NCI-H2227 (cell line): ENCODE results near the gene NEURL3.
A peak's percentile ranks its signal among the peaks of the same experiment; 100 is the strongest.
"Not testable (repeated sequence)": the region's sequence is repeated elsewhere in the genome, so short reads cannot be mapped to it uniquely, and the experiment has no call there.

Experiments
- DNase-seq: peaks from one replicate; lab custom pipeline; 2025; ENCODE audit not compliant: unreplicated experiment; lab: John Stamatoyannopoulos, UW

Gene NEURL3

DNA sequence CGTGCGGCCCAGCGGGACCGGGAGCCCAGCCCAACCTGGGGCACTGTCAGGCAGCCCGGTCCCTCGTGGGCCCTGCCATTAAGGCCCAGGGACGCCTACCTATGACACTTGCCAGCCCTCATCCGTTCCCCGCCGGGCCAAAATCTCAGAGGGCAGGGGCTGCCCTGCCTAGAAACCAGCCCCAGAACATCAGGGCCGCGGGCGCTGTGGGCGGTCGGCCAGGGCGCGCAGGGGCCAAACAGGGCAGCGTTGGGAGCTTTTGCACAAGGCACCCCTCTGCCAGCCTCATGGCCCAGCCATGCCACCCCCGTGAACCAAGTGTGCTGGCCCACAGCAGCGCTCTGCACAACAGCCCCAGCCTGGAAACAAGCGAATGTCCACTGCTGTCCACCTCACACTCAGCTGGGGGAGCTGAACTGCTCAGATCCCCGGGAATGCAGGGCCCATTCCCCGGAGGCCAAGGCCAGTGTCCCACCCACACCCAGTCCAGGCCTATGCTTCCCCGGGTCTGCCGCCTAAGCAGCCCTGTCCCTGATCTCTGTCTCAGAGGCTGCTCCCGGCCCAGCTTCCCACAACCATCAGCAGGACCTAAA is 3.5 kb upstream of the NEURL3 start:
- DNase-seq, result no peak

DNA sequence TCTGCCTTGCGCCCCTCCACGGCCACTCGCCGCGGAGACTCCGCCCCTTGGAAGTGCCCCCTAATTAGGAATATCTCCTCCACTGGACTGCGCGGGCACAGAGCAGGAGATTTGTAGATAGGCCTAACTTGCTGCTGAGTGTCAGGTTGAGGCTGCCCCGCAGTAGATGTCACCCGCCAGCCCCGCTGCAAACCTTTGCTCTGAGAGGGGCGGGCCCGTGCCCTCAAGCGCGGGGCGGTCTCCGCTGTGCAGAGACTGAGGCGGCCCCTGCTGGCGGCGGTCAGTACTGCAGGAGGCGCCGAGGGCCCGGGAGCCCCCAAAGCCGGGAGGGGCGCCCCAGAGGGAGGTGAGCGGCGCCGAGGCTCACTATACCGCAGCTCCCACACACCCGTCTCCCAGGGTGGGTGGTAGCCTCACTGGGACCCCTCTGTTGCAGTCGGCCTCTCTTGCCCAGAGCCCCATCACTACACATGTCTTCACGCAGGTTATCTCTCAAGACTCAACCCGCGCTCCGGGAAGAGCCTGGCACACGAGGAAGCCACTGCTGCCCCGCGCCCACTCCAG is 2.9 kb upstream of the NEURL3 start:
- peak; percentile 69 for DNase-seq

DNA sequence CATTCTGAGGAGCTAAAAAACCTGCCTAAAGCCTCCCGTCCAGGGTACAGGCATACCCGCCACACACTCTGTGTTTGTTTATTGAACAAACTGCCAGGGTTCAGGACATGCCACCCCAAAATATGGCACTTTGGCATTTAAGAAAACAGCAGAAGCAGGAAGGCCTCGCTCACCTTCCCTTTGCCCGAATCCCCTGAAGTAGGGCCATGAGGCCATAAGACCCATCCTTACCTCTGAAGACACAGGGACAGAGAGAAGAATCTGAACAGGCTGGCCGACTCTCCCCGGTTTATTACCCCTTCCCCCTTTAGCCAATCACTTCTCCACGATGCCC is 1.7 kb upstream of the NEURL3 start:
- DNase-seq, result no peak

DNA sequence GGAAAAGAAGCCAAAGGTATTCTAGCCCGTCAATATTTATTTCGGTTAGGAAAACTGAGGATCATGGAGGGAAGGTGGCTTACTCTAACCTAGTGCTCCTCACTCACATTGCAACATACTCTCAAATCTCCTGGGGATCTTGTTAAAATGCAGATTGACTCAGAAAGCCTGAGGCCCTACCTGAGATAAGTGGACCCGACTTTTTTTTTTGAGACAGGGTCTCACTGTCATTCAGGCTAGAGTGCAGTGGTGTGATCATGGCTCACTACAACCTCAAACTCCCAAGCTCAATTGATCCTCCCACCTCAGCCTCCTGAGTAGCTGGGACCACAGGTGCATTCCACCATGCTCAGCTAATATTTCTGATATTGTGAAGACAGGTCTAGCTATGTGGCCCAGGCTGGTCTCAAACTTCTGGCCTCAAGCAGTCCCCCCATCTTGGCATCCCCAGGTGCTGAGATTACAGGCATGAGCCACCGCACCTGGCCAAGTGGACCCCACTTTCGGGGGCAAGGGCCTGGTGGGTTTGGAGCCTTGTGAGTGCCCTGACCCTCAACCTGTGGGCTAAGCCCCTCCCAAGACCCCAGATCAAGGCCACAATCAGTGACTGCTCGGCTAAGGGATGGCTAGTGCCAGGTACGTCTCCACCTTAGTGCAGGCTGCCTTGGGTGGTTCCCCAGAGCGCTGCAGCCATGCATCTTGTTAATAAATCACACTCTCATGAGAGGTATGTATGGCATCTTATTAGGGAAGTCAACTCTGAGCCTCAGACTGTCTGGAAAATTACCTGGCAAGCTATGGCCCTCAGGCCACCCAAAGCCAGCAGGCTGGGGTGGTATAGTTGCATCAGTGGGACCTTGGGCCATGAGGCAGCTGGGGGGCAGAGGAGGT is 1.1 kb upstream of the NEURL3 start:
- no peak for DNase-seq

DNA sequence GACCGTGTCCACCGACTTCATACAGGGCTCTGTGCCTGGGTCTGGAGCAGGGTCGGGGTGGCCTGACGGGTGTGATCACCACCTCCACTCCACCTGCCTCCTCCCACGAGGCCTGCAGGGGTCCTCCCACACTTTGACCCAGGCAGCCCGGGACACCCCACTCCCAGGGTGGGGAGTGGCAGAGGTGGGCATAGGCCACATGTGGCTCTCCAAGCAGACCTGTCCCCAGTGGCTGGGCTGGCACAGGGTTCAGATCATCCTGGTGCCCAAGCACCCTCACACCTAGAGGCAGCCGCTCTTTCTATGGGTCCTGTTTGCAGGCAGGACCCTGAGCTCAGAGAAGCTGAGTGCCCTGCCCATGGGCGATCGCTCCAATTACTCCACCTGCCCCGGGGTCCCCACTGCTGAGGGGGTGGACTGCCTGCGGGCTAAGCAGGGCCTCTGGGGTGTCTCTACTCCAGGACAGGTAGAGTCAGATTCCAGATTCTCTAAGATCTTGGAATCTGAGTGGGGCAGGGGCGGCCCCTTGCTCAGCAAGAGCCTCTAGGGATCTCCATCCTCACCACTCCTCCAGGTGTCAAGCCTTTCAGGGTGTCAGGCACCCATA is 1.4 kb downstream of the NEURL3 start:
- no peak for DNase-seq

DNA sequence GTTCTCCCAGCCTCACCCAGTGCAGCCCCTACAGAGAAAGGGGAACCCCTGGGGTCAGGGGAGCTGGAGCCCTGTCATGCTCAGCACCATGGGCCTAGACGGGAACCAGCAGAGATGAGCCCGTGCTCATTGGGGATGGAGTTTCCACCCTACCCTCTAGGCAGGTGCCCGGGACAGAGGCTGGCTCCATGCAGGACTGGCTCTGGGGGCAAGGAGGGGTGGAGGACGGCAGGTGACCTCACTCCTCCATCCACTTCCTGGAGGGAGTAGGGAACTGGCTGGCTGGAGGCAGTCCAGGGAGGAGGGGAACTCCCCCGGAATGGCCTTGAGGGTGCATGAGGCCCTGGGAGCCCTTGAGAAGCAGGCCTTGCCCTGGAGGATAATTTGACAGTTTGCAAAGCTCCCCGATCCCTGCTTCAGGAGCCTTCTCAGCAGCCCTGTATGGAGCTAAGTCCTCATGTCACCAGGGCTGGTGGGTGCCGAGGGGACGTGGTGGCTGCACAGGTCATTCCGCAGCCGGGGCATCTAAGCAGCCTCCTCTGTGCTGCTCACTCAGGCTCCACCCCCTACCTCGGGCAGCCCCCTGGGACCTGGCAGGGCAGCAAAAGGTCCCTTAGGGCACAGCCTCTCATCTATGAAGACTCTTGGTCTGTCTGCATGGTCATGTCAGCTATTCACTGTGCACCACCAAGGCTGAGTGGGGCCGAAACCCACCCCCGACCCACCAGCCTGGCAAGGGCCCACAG is 2.1 kb downstream of the NEURL3 start:
- no peak for DNase-seq

DNA sequence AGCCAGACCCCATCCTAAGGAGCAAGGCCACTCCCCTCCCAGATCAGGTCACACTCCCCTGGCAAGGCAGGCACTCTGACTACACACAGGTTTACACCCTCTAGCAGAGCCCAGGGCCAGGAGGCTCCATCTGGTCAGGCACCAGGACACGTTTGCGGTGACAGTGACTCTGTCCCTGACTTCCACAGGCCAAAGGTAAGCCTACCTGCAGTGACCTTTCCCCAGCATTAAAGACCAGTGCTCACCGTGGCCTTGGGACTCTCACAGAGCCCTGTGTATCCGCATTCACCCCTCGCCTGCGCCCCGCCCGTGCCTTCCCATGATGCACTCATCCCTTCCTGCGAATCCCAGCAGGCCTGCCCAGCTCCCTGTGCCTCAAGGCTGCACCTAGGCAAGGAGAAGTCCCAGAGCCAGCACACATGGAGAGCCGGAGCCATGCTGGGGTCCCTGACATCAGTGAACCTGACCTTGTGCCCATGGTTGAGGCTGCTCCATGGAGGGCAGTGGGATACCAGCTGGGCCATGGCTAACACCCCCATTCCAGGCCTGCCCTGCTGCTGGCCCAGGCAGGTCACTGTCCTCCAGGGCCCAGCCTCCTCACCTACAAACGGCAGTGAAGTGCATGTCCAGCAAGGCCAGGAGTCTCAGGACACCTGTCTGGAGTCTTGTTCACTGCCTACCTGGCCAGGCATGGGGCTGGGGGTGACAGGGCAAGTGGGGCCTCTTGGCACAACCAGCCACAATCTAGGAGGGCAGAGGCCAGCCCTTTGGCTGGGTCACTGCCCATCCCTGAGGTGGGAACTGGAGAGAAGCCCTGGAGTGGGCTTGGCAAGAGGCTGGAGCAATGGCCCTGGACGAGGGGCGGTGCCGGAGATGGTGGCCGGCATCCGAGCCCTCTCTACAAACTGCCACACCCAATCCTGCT is 3.0 kb downstream of the NEURL3 start:
- no peak for DNase-seq

DNA sequence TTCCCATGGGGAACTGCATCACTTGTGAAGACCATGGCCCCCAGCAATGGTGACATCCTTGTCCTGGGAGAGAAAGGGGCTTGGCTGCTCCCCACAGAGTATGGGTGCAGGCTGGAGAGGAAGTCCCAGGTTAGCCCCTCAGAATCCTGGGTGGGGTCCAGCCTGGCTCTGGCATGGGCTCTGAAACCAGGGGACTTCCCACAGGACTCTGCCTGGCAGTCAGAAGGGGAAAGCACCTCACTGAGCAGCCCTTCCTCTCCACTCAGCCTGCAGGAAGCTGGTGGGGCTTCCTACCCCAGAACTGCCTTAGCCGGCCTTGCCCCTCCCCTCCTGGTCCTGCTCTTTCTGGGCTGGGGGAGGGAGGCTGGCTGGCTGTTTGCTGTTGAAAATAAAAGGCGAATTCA is 3.7 kb downstream of the NEURL3 start:
- DNase-seq, result no peak

DNA sequence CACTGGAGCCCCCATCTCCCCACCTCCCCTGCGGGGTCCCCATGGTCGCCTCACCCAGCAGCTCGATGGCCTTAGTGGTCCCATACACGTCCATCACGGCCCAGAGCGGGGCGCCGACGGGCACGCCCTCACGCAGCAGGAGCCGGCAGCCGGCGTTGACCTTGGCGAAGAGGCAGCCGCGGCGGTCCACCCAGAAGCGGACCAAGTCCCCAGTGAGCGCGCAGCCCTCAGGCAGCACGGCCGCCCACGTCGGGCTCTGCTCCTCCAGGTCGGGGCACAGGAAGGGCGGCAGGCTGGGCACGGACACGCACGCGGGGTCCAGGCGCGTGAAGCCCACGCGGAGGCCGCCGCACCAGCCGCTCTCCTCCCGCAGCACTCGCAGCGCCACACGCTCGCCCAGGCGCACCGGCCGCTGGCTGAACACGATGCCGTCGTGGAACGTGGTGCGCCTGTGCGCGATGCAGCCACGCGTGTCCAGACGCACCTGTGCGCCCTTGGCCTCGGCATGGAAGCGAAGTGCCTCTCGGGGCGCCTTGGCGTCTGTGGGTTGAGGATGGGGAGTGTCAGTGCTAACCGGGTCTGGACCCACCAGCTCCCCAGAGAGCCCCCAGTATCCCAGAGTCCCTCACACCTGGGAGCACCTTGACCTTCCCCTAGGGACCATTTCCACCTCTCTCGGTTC is 4.6 kb downstream of the NEURL3 start:
- DNase-seq, result no peak

DNA sequence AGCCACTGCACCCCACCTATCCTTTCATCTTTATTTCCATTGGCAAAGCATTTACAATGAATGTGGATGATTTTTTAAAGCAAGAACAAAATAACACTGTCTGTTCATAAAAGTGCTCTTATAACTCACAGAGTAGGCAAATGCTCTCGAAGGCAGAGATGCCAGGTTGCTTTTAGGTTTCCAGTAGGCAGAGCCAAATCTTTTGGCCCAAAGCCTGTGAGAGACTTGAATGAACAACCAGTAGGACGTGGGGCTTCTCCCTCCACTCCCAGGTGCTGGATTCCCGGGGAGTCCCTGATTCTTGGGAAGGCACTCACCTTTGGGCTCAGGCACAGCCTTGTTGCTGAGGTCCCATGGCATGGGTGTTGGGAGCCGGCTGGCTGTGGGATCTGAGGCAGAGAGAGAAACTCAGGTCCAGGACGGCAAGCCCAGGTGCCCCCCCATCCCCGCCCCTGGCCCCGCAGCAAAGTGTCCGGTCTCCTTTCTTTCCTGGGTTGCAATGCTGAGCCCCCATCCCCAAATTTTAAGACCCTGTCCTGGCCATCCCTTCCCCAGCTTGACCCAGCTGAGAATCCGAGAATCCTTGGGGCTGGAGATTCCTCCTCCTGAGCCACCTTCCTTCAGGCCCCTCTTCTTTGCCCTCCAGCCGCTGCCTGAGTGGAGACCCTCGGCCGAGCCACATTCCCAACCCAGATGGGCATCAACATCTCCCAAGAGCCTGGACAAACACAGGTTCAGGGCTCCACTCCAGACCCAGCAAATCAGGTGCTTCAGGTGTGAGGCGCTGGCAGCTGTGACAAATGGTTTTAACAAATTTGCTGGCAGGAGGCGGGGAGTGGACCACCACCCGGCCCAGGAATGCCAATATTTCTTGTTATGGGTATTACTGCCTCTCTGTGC is 5.8 kb downstream of the NEURL3 start:
- no peak for DNase-seq

DNA sequence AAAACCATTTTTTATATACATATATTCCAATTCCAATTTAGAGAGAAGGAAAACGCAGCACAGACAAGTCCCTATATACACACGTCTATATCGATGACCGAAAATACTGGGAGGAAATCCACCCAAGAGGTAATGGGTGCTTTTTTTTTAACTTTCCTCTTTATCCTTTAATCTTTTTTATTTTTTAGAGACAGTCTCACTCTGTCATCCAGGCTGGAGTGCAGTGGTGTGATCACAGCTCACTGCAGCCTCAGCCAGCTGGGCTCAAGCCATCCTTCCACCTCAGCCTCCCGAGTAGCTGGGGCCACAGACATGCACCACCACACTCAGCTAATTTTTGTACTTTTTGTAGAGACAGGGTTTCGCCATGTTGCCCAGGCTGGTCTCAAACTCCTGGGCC is 6.5 kb downstream of the NEURL3 start:
- not testable (repeated sequence) for DNase-seq

DNA sequence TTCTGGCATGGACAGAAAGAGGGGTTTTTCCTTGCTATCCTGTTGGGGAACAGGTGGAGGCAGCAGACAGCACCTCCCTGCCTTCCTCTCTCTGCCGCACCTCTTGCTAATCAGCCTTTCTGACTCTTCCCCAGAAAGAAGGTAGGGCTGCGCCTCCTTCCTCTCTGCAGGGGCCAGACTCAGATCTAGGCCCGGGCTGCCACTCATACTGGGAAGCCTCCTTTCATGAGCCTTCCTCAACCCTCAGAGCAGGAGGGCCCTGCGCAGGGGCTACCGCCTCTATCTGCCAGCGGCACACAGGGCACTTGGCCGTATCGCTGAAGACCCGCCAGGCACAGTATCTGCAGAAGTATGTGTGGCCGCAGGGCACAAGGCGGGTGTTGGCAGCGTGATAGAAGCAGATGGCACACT is 7.1 kb downstream of the NEURL3 start:
- DNase-seq, result no peak

DNA sequence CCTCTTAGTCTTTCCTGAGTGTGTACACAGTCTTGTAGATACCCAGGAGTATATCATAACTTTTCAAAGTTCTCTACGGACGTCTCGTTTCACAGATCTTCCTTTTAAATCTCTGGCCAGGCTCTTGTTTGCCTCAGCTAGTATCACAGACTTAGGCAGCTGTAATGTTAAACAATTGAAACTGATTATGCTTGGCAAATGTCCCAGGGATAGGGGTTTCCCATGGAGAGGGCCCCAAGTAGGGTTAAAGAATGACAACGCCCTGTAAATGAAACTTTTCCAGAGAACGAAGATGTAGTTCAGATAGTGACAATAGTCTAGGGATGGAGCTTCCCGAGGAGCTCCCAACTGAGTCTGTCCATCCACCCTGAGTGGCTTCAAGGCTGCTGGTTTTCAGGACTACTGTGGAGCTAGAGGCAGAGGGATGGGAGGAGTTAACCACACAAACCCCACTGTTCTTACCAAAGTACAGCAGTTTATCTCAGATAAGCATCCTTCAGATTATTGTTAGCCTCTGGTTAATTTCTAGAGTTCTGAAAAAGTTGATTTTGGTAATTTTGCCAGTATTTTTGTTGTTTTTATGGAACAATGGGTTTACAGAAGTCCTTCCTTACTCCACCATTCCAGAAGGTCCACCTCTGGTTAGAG is 9.1 kb downstream of the NEURL3 start:
- no peak for DNase-seq

DNA sequence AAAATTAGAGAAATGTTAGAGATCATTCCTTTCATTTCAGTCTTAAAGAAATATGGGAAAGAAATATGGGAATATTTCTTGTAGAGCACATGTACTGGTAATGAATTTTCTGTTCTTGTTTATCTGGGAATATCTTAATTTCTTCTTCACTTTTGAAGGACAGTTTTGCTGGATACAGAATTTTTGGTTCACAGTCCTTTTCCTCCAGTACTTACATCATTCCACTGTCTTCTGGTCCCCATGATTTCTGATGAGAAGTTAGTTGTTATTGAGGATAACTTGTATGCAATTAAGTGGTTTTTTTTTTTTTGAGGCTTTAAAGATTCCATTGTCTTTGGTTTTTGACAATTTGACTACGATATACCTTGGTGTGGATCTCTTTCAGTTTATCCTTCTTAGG is 11.0 kb downstream of the NEURL3 start:
- no peak for DNase-seq

DNA sequence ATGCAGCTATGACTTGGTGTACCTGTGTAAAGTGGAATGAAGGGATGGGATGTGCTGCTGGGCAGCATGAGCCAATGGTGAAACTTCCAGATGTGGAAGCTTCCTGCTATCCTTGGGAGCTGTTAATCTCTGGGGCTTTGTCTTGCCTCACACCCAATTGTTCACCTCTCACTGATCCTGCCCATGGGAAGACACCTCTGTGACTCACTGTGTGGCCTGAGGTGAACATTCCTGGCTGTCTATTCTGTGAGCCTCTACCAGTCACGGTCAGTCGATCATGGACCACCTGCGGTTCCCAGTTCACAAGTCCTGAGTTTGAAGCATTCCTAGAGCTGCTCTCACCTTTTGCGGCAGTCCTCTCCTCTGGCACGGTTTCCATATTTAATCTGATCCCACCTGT is 12.1 kb downstream of the NEURL3 start:
- no peak for DNase-seq

DNA sequence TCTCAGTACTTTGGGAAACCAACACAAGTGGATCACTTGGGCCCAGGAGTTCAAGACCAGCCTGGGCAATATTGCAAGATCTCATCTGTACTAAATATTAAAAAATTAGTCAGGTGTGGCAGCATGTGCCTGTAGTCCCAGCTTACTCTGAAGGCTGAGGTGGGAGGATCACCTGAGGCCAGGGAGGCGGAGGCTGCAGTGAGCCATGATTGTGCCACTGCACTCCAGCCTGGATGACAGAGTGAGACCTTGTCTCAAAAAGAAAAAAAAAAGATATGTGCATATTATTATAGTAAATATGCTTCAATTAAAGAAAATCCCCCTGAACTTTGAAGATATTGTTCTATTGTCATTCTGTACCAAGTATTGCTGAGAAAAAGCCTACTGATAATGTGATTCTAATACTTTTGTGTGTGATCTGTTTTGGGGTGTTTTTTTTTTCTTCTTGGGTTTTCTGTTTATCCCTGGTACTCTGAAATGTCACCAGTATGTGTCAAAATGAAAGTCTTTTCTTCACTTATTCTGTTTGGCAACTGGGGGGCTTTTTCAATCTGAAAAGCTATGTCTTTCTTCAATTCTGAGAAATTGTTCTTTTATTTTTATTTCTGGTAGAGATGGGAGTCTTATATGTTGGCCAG is 13.2 kb downstream of the NEURL3 start:
- no peak for DNase-seq

DNA sequence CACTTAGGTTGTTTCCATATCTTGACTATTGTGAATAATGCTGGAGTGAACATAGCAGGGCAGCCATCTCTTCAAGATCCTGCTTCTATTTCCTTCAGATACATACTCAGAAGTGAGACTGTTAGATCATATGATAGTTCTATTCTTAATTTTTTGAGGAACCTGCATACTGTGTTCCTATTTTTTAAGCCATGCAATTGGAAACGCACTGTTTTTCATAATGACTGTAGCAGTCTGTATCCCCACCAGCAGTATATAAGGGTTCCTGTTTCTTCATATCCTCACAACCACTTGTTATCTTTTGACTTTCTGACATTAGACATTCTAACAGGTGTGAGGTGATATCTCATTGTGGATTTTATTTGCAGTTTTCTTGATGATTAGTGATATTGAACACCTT is 15.5 kb downstream of the NEURL3 start:
- DNase-seq, result no peak

DNA sequence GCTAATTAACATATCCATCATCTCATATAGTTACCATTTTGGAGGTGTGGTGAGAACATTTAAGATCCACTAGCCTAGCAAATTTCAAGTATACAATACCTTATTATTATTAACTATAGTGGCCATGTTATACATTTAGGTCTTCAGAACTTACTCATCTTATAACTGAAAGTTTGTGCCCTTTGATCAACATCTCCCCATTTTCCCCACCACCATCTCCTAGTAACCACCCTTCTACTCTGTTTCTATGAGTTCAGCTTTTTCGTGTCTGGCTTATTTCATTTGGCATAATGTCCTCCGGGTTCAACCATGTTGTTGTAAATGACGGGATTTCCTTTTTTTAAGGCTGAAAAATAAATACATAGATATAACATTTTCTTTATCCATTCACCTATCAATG is 15.9 kb downstream of the NEURL3 start:
- no peak for DNase-seq
